NCI-H146 treated with DMSO at 0.1 percent for 48 hours (cell line): ENCODE results near the gene TFB2M.
A peak's percentile ranks its signal among the peaks of the same experiment; 100 is the strongest.

Experiments used
- DNase-seq: peaks from one replicate; lab custom pipeline; 2025; ENCODE audit not compliant: unreplicated experiment; lab: John Stamatoyannopoulos, UW

The TFB2M gene

DNA sequence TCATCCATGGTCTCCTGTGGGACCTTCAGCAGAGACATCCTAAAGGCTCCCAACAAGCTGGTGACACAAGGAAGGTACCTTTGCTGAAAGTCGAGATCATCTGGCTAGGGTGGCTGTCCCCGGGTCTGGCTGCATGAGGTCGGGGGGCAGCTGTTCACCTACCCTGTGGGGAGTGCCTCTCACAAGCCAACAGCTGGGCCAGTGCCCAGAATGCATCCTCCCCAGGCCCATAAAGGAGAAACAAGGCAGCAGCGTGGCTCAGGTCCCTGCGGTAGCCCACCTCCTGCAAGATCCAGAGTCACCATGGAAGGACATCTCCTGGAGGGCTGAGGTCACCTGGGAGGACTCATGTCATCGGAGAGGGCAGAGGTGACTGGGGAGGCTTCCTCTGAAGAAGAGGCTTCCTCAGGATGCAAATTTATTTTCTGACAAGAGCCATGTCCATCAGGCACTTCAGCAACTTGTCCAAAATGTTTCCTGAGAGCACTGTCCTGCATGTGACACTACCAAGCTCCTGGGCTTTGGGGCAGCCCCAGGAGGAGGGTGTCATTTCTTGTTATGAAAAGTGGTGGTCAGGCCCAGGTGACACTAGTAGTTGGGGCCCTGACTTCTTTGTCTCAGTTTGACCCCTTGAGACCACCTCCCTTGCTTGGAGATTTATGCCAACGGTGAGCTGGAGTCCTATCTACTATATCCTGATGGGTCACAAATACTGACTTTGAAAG lies 52.3 kb downstream of the TFB2M start:
- no peak for DNase-seq

DNA sequence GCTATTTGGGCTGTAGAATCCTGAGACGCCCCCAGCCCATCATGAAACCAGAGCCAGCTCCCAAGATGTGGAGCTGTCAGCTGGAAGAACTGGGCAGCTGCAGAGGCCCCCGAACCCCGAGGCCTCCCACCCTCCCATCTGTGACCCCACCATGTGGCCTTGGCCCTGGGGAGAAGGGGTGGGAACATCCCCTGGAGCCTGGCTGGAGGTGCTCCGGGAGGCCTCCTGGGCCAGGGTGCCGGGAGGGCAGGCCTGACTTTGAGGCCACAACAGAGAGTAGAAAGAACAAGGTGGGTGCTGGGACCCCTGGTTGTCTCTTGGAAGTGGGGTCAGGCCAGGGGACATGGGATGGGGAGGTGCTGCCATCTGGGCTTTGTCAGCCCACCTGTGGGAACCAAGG lies 53.0 kb downstream of the TFB2M start:
- DNase-seq, result no peak

DNA sequence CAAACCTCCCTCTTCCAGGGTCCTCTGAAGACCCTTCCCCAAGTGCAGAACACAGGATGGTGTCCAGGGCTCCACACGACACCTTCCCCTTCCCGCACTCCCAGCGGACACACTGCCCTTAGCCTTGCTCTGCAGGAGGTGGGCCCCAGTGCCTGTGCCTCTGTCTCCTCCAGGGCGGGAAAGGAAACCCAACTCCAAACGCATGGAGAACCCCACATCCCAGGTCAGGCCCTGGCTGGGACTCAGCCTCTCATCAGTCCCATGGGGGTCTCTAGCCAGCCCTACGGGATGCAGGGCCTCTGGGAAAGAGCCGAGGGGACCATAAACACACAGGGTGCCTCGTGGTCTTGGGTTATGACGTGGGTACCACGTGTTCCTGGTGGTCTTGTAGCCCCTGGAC lies 53.4 kb downstream of the TFB2M start:
- no peak for DNase-seq

DNA sequence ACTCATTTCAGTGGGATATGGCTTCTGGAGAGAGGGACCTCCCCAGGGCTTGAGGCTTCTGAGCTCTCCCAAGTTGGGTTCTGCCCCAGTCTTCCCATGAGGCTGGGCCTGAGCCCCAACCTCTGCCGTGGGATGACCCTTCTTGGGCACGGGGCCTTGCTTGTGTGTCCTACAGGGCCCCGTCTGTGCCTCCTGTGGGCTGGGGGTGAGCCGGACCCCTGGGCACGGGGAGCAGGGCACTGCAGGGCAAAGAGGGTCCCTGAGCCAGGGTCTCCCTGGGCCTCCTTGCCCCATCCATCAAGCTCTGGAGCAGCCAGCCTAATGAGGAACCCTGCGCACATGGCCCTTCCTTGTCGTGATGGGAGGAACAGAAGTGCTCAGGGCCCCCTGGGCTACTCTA lies 53.8 kb downstream of the TFB2M start:
- no peak for DNase-seq

DNA sequence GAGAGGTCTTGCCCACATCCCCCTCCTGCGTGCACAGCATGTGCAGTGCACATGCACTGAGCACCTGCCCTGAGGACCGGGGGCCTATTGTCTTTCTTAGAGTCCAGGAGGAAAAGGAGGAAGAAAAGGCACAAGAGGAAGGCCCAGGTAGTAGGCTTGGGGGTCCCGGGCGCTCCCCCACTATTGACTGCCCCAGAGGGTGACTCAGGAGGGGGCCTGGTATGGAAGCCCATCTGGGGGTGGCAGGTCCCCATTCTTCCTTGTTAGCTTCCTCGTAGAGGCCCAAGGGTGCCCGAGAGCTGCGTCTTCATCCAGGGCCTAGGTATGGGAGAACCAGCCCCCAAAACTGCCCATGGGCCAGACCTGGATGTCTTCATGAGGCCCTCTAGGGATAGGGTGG lies 54.9 kb downstream of the TFB2M start:
- no peak for DNase-seq

DNA sequence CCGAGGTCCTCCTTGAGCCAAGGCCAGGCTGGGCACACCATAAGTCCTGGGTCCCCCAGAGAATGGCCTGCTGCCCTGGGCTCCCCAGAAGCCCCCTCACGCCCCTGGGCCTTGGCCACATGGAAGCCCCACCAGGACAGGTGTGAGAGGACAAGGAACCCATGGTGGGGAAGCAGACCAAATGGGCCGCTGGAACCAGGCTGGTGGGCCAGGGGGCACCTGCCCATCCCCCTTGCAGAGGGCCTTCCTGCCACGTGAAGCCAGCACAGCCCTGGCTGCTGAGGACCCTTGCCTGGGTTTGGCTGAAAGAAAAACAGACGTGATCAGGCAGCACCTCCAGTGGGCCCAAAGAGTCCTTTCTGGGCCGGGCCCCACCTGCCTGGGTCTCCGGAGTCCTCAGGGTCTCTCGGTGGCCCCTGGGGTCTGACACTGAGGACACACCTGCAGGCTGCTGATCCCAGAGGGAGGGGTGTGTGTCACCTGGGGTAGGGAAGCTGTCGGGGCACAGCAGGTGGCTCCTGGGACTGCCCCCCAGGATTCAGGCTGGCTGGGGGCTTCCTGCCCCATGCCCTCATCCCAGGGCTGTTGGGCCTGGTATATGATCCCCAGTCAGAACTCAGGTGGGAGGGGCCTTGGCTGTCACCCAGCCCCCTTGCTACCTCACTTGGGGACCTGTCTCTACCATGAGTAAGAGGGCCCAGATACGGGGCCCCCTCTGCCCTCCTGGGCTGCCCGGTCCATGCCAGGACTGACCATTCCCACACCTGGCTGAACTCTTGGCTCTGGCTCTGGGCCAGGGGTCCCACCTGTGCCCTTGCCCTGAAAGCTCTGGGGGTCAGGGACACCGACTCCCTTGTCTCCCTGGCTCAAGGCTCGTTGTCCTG lies 55.7 kb downstream of the TFB2M start:
- no peak for DNase-seq

DNA sequence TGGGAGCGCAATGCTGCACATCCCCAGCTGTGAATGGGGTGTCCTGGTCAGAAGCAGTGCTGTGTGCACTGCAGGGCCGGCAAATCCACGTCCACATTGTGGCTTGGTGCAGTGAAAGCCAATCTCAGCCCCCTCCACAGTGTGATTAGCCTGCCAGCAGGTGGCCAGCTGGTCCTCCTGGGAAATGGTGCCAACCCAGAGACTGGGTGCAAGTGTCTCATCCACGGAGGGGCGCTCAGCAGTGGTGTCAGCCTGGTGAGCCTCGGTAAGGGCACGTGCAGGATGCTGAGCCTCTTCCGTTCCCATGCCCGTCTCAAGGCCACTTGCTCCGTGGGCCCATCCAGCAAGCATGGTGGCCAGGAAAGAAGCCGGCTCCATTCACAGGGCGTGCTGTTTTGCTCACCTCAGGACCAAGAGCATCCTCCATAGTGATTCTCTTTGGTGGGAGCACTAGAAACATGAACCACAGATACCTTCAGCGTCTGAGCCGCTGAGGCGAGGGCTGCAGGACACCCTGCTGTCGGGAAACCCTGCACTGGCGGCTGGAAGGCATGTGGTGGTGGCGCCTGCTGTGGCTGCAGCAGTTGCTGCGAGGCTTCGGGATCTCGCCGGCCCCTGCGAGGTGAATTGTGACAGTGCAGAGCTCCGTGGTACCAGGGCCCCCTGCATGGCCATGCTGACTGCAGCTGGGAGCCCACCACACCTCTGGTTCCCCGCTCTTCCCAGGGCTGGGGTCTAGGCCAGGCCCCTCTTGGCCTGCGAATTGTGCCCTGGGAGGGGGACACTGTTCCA lies 57.0 kb downstream of the TFB2M start:
- DNase-seq, result no peak

DNA sequence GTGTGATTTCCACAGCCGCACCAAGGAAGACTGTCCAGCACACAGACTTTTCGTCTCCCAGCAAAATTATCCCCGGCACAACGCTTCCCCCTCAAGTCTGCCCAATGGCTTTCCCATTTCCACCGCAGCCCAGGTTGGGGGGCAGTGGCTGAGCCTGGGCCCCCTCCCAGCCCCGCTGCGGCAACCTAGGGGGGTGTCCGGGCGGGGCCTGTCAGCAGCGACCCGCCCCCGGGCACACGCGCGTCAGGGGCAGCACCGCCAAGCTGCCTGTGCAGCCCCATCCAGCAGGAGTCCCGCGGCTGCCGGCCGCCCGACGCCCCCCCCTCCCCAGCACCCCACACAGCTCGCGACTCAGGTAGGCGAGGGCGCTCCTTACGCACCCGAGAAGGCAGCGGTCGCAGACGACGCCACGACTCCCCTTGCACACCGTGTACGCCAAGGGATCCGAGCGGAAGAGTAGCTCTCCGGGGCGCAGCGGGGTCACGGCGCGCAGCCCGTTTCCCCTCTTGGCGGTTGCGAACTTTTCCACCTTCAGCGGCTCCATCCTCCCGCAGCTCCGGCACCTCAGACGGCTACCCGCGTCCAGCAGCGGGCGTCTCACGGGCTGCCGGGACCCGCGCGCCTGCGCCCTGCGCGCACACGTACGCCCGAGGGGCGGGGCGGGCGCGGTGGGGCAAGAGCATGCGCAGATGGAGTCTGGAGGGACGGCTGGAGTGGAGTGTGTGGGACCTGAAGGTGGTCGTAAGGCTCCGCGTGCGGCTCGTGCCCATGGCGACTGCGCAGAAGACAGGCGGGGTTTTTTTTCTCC lies 59.2 kb downstream of the TFB2M start, which contains the start of gene SMYD3:
TSS of gene SMYD3 (minus strand) at position 606 of the 808 bp plus-strand sequence.
- DNase-seq, result peak; percentile 82

DNA sequence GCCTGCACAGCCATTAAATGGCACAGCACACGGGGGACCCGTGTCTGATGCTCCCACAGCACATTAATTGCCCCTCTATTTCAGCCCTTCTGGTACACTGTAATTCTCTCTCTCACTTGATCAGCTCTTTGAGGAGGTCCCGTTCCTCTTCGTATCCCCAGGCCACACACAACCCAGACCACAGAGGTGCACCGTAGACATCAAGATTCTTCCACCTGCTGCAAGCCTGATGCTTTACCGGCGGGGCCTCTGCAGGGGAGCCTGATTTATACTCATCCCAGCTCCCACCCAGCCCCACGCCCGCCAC lies 59.7 kb downstream of the TFB2M start:
- peak; percentile 11 for DNase-seq

DNA sequence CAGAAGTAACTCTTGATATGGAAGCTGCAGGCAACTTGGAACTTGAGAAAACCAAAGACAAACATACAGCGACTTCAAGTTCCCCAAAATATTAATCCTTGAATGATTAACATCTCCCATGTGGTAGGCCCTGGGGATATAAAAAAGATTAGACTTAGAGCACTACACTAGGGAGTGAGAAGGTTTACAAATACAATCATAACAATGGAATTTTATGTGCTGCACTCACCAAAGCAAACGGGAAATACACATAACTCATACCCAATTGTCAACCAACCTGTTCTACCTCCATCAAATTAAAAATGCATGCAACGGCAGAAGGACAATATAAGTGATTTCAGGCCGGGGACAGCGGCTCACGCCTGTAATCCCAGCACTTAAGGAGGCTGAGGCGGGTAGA lies 62.7 kb downstream of the TFB2M start:
- no peak for DNase-seq

DNA sequence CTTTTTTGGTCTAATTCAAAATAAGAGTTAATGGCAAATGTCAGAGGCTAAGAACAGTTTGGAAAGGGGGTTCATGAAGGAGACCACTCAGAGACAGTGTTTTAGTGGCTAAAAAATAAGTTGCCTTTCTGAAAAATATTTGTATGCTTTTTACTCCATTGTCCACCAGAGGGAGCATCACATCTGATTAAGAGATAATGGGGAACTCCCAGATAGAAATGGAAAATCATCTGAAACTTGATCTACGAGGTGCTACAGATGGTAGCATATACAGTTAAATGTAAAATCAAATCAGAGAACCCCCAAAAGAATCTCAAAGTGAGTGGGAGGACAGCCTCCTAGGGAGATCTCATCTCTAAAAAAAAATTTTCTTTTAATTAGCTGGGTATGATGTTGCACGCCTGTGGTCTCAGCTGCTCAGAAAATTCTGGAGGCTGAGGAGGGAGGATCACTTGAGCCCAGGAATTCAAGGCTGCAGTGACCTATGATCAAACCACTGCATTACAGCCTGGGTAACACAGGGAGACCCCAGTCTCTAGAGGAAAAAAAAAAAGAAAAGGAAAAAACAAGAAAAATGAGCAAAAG lies 68.6 kb downstream of the TFB2M start:
- peak; percentile 74 for DNase-seq

DNA sequence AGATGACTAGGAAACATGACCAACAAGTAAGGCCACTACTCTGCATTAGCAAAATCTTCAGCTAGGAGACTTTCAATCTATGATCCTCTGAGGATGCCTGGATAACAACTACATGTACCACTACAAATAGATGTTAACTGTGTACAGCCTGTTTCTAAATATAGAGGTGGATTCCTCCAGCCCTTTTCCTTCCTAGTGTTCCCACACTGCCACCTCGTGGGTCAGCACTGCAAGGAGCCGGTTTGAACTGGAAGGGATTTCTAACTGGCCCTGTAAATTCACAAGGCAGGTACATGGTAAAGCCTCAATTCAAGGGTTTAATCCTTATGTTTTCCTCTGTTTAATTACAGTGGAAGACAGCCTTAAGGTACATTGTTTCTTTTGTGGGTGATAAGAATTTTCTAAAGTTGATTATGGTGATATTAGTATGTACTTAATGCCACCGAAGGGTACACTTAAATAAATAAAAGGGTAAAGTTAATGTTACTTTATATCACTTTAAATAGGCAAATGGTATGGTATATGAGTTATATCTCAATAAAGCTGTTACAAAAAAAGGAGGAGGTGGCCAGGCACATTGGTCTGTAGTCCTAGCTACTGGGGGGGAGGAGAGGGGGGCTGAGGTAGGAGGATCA lies 73.3 kb downstream of the TFB2M start:
- peak; percentile 31 for DNase-seq

DNA sequence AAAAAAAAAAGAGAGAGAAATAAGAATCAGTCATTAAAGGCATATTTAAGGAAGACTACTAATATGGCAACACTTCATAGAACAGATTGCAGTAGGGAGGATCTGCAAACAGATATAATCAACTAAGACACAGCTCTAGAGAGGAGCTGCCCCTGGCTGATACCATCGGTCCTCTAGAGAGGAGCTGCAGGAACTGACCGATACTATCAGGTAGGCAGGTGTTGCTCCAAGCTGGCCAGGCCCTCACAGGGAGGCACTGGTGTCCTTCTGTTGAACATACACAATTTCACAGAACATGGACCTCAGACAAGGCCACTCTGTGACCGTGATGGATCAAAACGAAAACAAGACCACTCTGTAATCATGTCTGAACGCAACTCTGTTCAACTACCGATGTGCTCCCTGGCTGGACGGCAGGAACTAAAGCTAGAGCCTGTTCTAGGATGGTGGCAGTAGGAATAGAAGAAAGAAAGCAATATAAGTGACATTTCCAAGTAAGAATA lies 74.5 kb downstream of the TFB2M start:
- DNase-seq, result no peak
